K562 (cell line): Measurements from ENCODE around the gene RPTOR. TPM values are rescaled to one million over a fixed set of nuclear protein-coding genes. Genes with fewer than 3 reads are reported as not detected.

Source experiments
- ATAC-seq: fragments of 200-7000 bp; cut with Tn5 transposase; 3 replicates; pipeline ENCODE4 v1.9.1; 2020; ENCODE audit warnings: moderate library complexity
- BruUV-seq: library from RNA; stranded (reverse); fragments of 400-500 nt; replicated peaks from 2 replicates; lab custom pipeline; 2021; lab: Mats Ljungman, UMichigan
- CTCF ChIA-PET: fragments of 300-600 bp; formaldehyde crosslinking; extraction: SDS; loops from one replicate; lab custom pipeline; 2021; ENCODE audit warnings: low intra/inter-chr PET ratio; lab: Yijun Ruan, JAX
- POLR2A ChIA-PET: fragments of 300-600, 350-650 bp; sonication (Branson Sonifier 250); formaldehyde crosslinking; extraction: SDS; loops from one replicate; lab custom pipeline; 2021; ENCODE audit warnings: antibody characterized with exemption, inconsistent platforms; lab: Yijun Ruan, JAX
- DNase-seq, 4 experiments: peaks; one replicate each; pipeline versions ENCODE4 v3.0.0 to v3.0.0-alpha.2; 2011 to 2018; ENCODE audit warnings: low spot score in 3 of 4, mixed read lengths in 3 of 4; ENCODE audit errors: extremely low read depth in 1 of 4
- FAIRE-seq: peaks from 2 replicates; lab custom pipeline; 2011; peaks lifted over from hg19 to GRCh38; lab: Jason Lieb, UNC
- H2AFZ ChIP-seq: 2 replicates; pipeline ENCODE4 v1.6.0; 2011; ENCODE audit warnings: low read depth, low read length, control low read depth, inconsistent platforms
- H3K27ac ChIP-seq: fragments of 200-600 bp; 3 replicates; pipeline ENCODE4 v1.8.0; 2011; ENCODE audit warnings: low read depth, mild to moderate bottlenecking, control low read depth, inconsistent platforms, low read length, moderate library complexity, mixed read lengths; ENCODE audit errors: extremely low read depth
- H3K27me3 ChIP-seq, 2 experiments: fragments of 300-600 bp in 1 of 2; 2 replicates in 1 of 2; 3 replicates in 1 of 2; pipeline versions ENCODE4 v1.6.0 to v1.8.0; 2011; ENCODE audit warnings: inconsistent platforms in 2 of 2, low read length in 2 of 2, mild to moderate bottlenecking in 1 of 2, mixed read lengths in 1 of 2, moderate library complexity in 1 of 2; ENCODE audit not compliant: control insufficient read depth in 2 of 2, insufficient read depth in 2 of 2
- H3K36me3 ChIP-seq: fragments of 300-600 bp; 3 replicates; pipeline ENCODE4 v1.8.0; 2011; ENCODE audit warnings: mild to moderate bottlenecking, low read length, inconsistent platforms; ENCODE audit not compliant: control insufficient read depth, insufficient read depth
- H3K4me1 ChIP-seq, 2 experiments: fragments of 200-600 bp in 1 of 2; replicated peaks in 1 of 2; 2 replicates in 1 of 2; 3 replicates in 1 of 2; pipeline versions ENCODE4 v1.5.1 to v1.8.0; 2011; ENCODE audit warnings: inconsistent platforms in 2 of 2, low read length in 2 of 2, mild to moderate bottlenecking in 1 of 2, mixed read lengths in 1 of 2, moderate library complexity in 1 of 2; ENCODE audit not compliant: control insufficient read depth in 2 of 2, insufficient read depth in 2 of 2
- H3K4me2 ChIP-seq: 2 replicates; pipeline ENCODE4 v1.6.1; 2011; ENCODE audit warnings: low read length, control low read depth, inconsistent platforms, mixed read lengths; ENCODE audit not compliant: insufficient read depth
- H3K4me3 ChIP-seq: fragments of 200-600 bp; sonication (generic), shearing (Covaris generic); 2 replicates; pipeline ENCODE4 v1.5.1; 2016; ENCODE audit warnings: control low read depth, inconsistent platforms
- H3K79me2 ChIP-seq: fragments of 200-600 bp; 3 replicates; pipeline ENCODE4 v1.8.0; 2011; ENCODE audit warnings: low read length, inconsistent platforms; ENCODE audit not compliant: control insufficient read depth, insufficient read depth
- H3K9ac ChIP-seq, 2 experiments: 2 replicates each; pipeline versions ENCODE4 v1.6.0 to v1.6.1; 2011; ENCODE audit warnings: low read depth in 2 of 2, low read length in 2 of 2, control low read depth in 1 of 2, inconsistent platforms in 1 of 2, mild to moderate bottlenecking in 1 of 2, mixed read lengths in 1 of 2; ENCODE audit not compliant: insufficient read depth in 1 of 2
- H3K9me1 ChIP-seq: one replicate; pipeline ENCODE4 v1.6.0; 2011; ENCODE audit warnings: inconsistent platforms, mild to moderate bottlenecking, low read length, moderate library complexity; ENCODE audit not compliant: control insufficient read depth, insufficient read depth
- H3K9me3 ChIP-seq: replicated peaks from 2 replicates; pipeline ENCODE4 v1.5.1; 2011; ENCODE audit warnings: low read depth, low read length, inconsistent platforms; ENCODE audit not compliant: control insufficient read depth, insufficient read depth
- H4K20me1 ChIP-seq: replicated peaks from 2 replicates; pipeline ENCODE4 v1.6.1; 2011; ENCODE audit warnings: low read length, inconsistent platforms, mixed read lengths; ENCODE audit not compliant: control insufficient read depth, insufficient read depth
- E2F5 ChIP-seq: sonication (generic); formaldehyde crosslinking; IDR thresholded peaks from 2 replicates; pipeline ENCODE4 v1.8.0; 2022; ENCODE audit warnings: mild to moderate bottlenecking, missing genetic modification reagents
- HBP1 ChIP-seq: fragments of 450-650 bp; formaldehyde crosslinking; IDR thresholded peaks from 2 replicates; pipeline ENCODE4 v1.4.0; 2022; ENCODE audit warnings: missing genetic modification characterization
- KAT7 ChIP-seq: sonication (generic); formaldehyde crosslinking; IDR thresholded peaks from 2 replicates; pipeline ENCODE4 v1.8.0; 2022; ENCODE audit warnings: missing genetic modification reagents, mild to moderate bottlenecking, borderline replicate concordance
- MCM3 ChIP-seq: fragments of 450-650 bp; IDR thresholded peaks from 2 replicates; pipeline ENCODE4 v1.6.1; 2016
- MCM7 ChIP-seq, 2 experiments: fragments of 450-650 bp; IDR thresholded peaks; 2 replicates each; pipeline ENCODE4 v1.6.1; 2016 to 2018
- MEF2A ChIP-seq: IDR thresholded peaks from 2 replicates; pipeline ENCODE4 v1.6.1; 2011; ENCODE audit warnings: low read depth, mild to moderate bottlenecking, low read length, moderate library complexity; ENCODE audit not compliant: control insufficient read depth
- MYBL2 ChIP-seq, 2 experiments: fragments of 450-650 bp in 1 of 2; sonication (generic) in 1 of 2; formaldehyde crosslinking in 1 of 2; IDR thresholded peaks; 2 replicates each; pipeline versions ENCODE4 v1.6.1 to v1.8.1; 2017 to 2022; ENCODE audit warnings: borderline replicate concordance in 1 of 2, inconsistent platforms in 1 of 2, low read depth in 1 of 2, mild to moderate bottlenecking in 1 of 2, missing genetic modification reagents in 1 of 2, moderate library complexity in 1 of 2
- NR2C2 ChIP-seq, 2 experiments: fragments of 200-800 bp in 1 of 2; sonication (Bioruptor generic) in 1 of 2; sonication (generic) in 1 of 2; formaldehyde crosslinking in 1 of 2; IDR thresholded peaks; 2 replicates each; pipeline versions ENCODE4 v1.6.1 to v1.8.0; 2016 to 2022; ENCODE audit warnings: mild to moderate bottlenecking in 1 of 2, missing compliant biosample characterization in 1 of 2, missing genetic modification characterization in 1 of 2, missing genetic modification reagents in 1 of 2
- POLR2G ChIP-seq: fragments of 200-400 bp; formaldehyde crosslinking; IDR thresholded peaks from 2 replicates; pipeline ENCODE4 v1.6.1; 2017; ENCODE audit warnings: low read depth, mild to moderate bottlenecking, antibody characterized with exemption, low read length, moderate library complexity
- ZBTB12 ChIP-seq: fragments of 250-450 bp; sonication (Bioruptor Pico); IDR thresholded peaks from 2 replicates; pipeline ENCODE4 v1.4.0; 2020
- ZFP91 ChIP-seq: sonication (generic); formaldehyde crosslinking; IDR thresholded peaks from 2 replicates; pipeline ENCODE4 v1.8.0; 2022; ENCODE audit warnings: mild to moderate bottlenecking, missing genetic modification reagents
- ZNF316 ChIP-seq: fragments of 450-650 bp; IDR thresholded peaks from 2 replicates; pipeline ENCODE4 v1.6.1; 2016
- ZNF707 ChIP-seq: fragments of 250-450 bp; sonication (Bioruptor Pico); conservative IDR thresholded peaks from 2 replicates; pipeline ENCODE4 v1.8.0; 2022; ENCODE audit warnings: inconsistent platforms, mild to moderate bottlenecking, moderate library complexity
- WGBS: fragments of 100-300 bp; shearing (Covaris generic); methylation state at CpG from one replicate; pipeline ENCODE4 v1.1.6; 2016; ENCODE audit warnings: low coverage, mixed read lengths; ENCODE audit not compliant: insufficient coverage; ENCODE audit errors: missing lambda C conversion rate; 5-methylcytosine and 5-hydroxymethylcytosine counted together
- in situ Hi-C: fragments of 300-500 bp; cut with MboI; formaldehyde crosslinking; loops from 4 replicates; pipeline ENCODE4 v1.15.0; 2018; ENCODE audit warnings: inconsistent platforms, mixed read lengths
- intact Hi-C: fragments of 100-400 bp; cut with micrococcal nuclease; formaldehyde crosslinking; loops from 2 replicates; pipeline ENCODE4 v1.14.2; 2022
- polyA plus RNA-seq, 8 experiments: library from polyadenylated mRNA; depleted of rRNA in 4 of 8; stranded (reverse) in 5 of 8; unstranded in 3 of 8; fragments of >200 nt; fragmentation: Nextera tagmentation in 2 of 8; fragmentation: Illumina TruSeq in 1 of 8; extraction: Ambion mirVana in 2 of 8; extraction: Trizol in 1 of 8; gene quantifications; 2 replicates each; pipeline versions ENCODE4 v1.2.1 to v1.2.3, GENCODE V29; 2011 to 2014; ENCODE audit warnings: inconsistent platforms in 1 of 8, missing spikeins in 1 of 8
- total RNA-seq, 7 experiments: library from RNA; depleted of rRNA in 6 of 7; stranded (reverse); fragments of >200 nt in 6 of 7; fragmentation: Illumina TruSeq in 2 of 7; extraction: Trizol in 2 of 7; gene quantifications; 2 replicates each; pipeline versions ENCODE4 v1.2.1 to v1.2.3, GENCODE V29; 2011 to 2021; ENCODE audit warnings: low replicate concordance in 1 of 7

RPTOR gene
- total and polyA plus RNA-seq, 9 of the 15 experiments (the other 6 are each of a cell fraction or from before 2014, with no cell fraction given) = 0.24 to 54.1 (median 10.2) TPM

GRCh38 chr17:80816241-80817103, 271.8 kb downstream of the RPTOR start (continued):
- peak; percentile 54 for TF ChIP-seq ZNF316
- no peak for TF ChIP-seq MCM3
- TF ChIP-seq POLR2G = 0 out of 2 replicates have a peak, but pooled peaks have one; percentile 34
- no peak for TF ChIP-seq HBP1

DNA sequence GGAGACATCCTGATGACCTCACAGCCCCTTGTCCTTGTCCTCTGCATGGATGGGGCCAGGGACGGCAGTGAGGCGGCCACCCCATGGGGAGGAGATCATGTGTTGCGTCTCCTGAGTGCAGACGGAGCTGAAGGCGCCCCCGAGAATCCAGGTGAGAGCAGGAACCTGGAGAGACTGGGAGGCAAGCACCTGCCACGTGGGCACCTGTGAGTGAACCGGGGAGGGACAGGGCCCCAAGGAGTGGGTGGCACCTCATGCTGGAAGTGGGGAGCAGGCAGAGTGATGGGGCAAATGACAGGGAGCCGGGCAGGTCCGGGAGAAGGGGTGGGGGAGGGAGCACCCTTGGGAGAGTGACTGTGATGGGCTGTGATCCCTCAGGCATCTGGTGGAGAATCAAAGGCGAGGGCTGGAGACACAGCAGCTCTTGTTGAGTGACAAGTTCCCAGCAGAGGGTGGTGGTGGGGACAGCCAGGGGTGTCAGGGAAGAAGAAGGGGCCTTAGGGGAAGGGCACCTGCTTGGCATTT, 272.7 kb downstream of the RPTOR start:
- WGBS = 72% methylated on average over 11 of the region's 11 CpGs
- POLR2A ChIA-PET = interaction anchor here (0.6 to 1.4 kb wide), 3 partner anchors 12 to 1844 kb away, joined by 3 to 5 read pairs (median 3); no protein-coding TSS in a partner anchor
- BruUV-seq = no TSS peak
- H3K9me1 ChIP-seq = peaks cover 6% of the 10 kb centered on the region
- H4K20me1 ChIP-seq = 0 out of 2 replicates have a peak, but pooled peaks cover 3% of the 10 kb centered on the region
- no peak for FAIRE-seq
- H3K4me1 ChIP-seq = peaks cover 0 to 21% of the 10 kb centered on the region in 2 experiments; a peak in 2 of 5 replicates
- ATAC-seq = no peak
- no peak overlapping the region for H3K27ac ChIP-seq
- no peaks in the 10 kb centered on the region for H3K9me3 ChIP-seq
- DNase-seq = no peak
- no peak overlapping the region for H2AFZ ChIP-seq
- peaks cover 15% of the 10 kb centered on the region; the same call in 2 of the 3 replicates for H3K36me3 ChIP-seq
- no peak overlapping the region for H3K9ac ChIP-seq
- CTCF ChIA-PET = no interaction called here
- H3K27me3 ChIP-seq = no peaks in the 10 kb centered on the region
- intact Hi-C loops (no loop called here), in situ Hi-C loops (no loop called here)
- H3K4me3 ChIP-seq = no peak overlapping the region
- H3K4me2 ChIP-seq = no peak overlapping the region
- H3K79me2 ChIP-seq = no peaks in the 10 kb centered on the region
- TF ChIP-seq NR2C2 (CRISPR knock-in tag; IDR thresholded peaks at IDR 0.05) = no peak
- TF ChIP-seq NR2C2 (tag; IDR thresholded peaks at IDR 0.05) = no peak
- TF ChIP-seq MEF2A = no peak
- no peak for TF ChIP-seq ZNF707
- no peak for TF ChIP-seq E2F5 (CRISPR knock-in tag)
- no peak for TF ChIP-seq ZBTB12 (CRISPR knock-in tag)
- no peak for TF ChIP-seq MCM7 (IDR thresholded peaks at IDR 0.05)
- no peak for TF ChIP-seq ZFP91 (CRISPR knock-in tag)
- no peak for TF ChIP-seq MYBL2 (IDR thresholded peaks at IDR 0.05; ENCODE audit: low read depth)
- TF ChIP-seq MYBL2 (CRISPR knock-in tag; IDR thresholded peaks at IDR 0.05; ENCODE audit: borderline replicate concordance) = no peak
- TF ChIP-seq KAT7 (CRISPR knock-in tag) = no peak
